ENCODE measurements around the gene RPS15.

DNA sequence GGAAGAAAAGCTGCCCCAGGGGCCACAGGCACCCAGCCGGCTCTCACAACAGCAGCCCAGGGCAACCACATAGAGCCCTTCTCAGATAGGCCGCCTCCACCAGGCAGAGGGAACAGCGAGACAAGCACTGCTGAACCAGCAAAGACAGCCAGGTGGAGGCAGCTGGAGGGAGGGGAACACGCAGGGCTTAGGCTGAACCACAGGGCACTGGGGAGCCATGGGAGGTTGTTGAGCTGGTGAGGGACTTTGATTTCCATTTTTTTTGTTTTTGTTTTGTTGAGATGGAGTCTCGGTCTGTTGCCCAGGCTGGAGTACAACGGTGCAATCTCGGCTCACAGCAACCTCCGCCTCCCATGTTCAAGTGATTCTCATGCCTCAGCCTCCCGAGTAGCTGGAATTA is 40.4 kb upstream of the RPS15 start:
- no peak for TF ChIP-seq ELF4 (IDR thresholded peaks at IDR 0.05)
- no peak for TF ChIP-seq FOXK2 (IDR thresholded peaks at IDR 0.05)
- no peak for TF ChIP-seq SP1 (IDR thresholded peaks at IDR 0.05)

Measured in HEK293T (cell line).